ENCODE measurements around the gene CCNG1. TPM values are rescaled to one million over a fixed set of nuclear protein-coding genes. Genes with fewer than 3 reads are reported as not detected.

Gene CCNG1
- polyA plus RNA-seq, 3 donors: 13.1 to 48.9 (median 46.0) TPM

- H3K9me3 ChIP-seq (replicated peaks in 1 of 2; ENCODE audit: control insufficient read depth in 1 of 2, insufficient read depth in 1 of 2, low read length in 2 of 2): no peaks in the 10 kb centered on the region
- peaks cover 25 to 30% of the 10 kb centered on the region in 2 donors for H3K4me1 ChIP-seq (ENCODE audit: control insufficient read depth in 1 of 2, insufficient read depth in 2 of 2, low read length in 2 of 2)
- H3K36me3 ChIP-seq (replicated peaks in 1 of 2; ENCODE audit: control insufficient read depth in 1 of 2, insufficient read depth in 2 of 2, low read length in 2 of 2): no peaks in the 10 kb centered on the region
- TF ChIP-seq, protein P1, sequence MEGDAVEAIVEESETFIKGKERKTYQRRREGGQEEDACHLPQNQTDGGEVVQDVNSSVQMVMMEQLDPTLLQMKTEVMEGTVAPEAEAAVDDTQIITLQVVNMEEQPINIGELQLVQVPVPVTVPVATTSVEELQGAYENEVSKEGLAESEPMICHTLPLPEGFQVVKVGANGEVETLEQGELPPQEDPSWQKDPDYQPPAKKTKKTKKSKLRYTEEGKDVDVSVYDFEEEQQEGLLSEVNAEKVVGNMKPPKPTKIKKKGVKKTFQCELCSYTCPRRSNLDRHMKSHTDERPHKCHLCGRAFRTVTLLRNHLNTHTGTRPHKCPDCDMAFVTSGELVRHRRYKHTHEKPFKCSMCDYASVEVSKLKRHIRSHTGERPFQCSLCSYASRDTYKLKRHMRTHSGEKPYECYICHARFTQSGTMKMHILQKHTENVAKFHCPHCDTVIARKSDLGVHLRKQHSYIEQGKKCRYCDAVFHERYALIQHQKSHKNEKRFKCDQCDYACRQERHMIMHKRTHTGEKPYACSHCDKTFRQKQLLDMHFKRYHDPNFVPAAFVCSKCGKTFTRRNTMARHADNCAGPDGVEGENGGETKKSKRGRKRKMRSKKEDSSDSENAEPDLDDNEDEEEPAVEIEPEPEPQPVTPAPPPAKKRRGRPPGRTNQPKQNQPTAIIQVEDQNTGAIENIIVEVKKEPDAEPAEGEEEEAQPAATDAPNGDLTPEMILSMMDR (IDR thresholded peaks at IDR 0.05): no peak
- H3K27ac ChIP-seq (ENCODE audit: low read depth in 1 of 2, low read length in 2 of 2): no peak overlapping the region
- no peak overlapping the region for H3K4me3 ChIP-seq (replicated peaks in 1 of 3; ENCODE audit: low read depth in 2 of 3, low read length in 3 of 3)
- no peaks in the 10 kb centered on the region for H3K36me3 Mint-ChIP-seq
- H3K9ac ChIP-seq (ENCODE audit: insufficient read depth, low read length, poor library complexity, severe bottlenecking): no peak overlapping the region
- no peaks in the 10 kb centered on the region for H3K79me2 ChIP-seq (ENCODE audit: insufficient read depth, low read length)
- H3K27me3 ChIP-seq (ENCODE audit: control insufficient read depth in 2 of 2, insufficient read depth in 2 of 2, low read length in 2 of 2): no peaks in the 10 kb centered on the region
- H3K4me1 Mint-ChIP-seq: peaks cover 27% of the 10 kb centered on the region
- no peak for DNase-seq
- no peak overlapping the region for H3K4me3 Mint-ChIP-seq
- H4K20me1 ChIP-seq (ENCODE audit: insufficient read depth, low read length): no peaks in the 10 kb centered on the region
- H3K4me2 ChIP-seq (replicated peaks; ENCODE audit: extremely low read depth, low read length, poor library complexity, severe bottlenecking): no peak overlapping the region
- H3K27me3 Mint-ChIP-seq (ENCODE audit: low read depth in 3 of 3): peaks cover 2 to 3% (median 2%) of the 10 kb centered on the region in 3 donors
- H3K9me3 Mint-ChIP-seq: peaks cover 0 to 1% (median 0%) of the 10 kb centered on the region in 7 donors
- H3K27ac Mint-ChIP-seq: no peak overlapping the region
- intact Hi-C loops (cut with micrococcal nuclease): no loop called here
- no peak overlapping the region for H2AFZ ChIP-seq (ENCODE audit: insufficient read depth, low read depth, low read length, poor library complexity, severe bottlenecking)
- 96% methylated on average over 4 of the region's 10 CpGs for WGBS (ENCODE audit: insufficient coverage)
Observed at GRCh38 chr5:163404364-163405173, 32.8 kb upstream of the CCNG1 start.

GRCh38 chr5:163407034-163407655 is 30.2 kb upstream of the CCNG1 start:
- Histone ChIP-seq H3K4me1 (ENCODE audit: control insufficient read depth in 1 of 2, insufficient read depth in 2 of 2, low read length in 2 of 2) (peaks cover 25 to 30% of the 10 kb centered on the region in 2 donors), H3K27me3 (ENCODE audit: control insufficient read depth in 2 of 2, insufficient read depth in 2 of 2, low read length in 2 of 2) (no peaks in the 10 kb centered on the region), H3K4me3 (replicated peaks in 1 of 3; ENCODE audit: low read depth in 2 of 3, low read length in 3 of 3) (peak overlapping the region in 1 of 3 experiments; percentile 13), H3K4me2 (replicated peaks; ENCODE audit: extremely low read depth, low read length, poor library complexity, severe bottlenecking) (peak overlapping the region; percentile 23), H3K9me3 (replicated peaks in 1 of 2; ENCODE audit: control insufficient read depth in 1 of 2, insufficient read depth in 1 of 2, low read length in 2 of 2) (no peaks in the 10 kb centered on the region), H3K36me3 (replicated peaks in 1 of 2; ENCODE audit: control insufficient read depth in 1 of 2, insufficient read depth in 2 of 2, low read length in 2 of 2) (no peaks in the 10 kb centered on the region), H3K27ac (ENCODE audit: low read depth in 1 of 2, low read length in 2 of 2) (peak overlapping the region in 1 of 2 donors; percentile 3), H3K9ac (ENCODE audit: insufficient read depth, low read length, poor library complexity, severe bottlenecking) (no peak overlapping the region), H3K79me2 (ENCODE audit: insufficient read depth, low read length) (no peaks in the 10 kb centered on the region), H4K20me1 (ENCODE audit: insufficient read depth, low read length) (no peaks in the 10 kb centered on the region), H2AFZ (ENCODE audit: insufficient read depth, low read depth, low read length, poor library complexity, severe bottlenecking) (peak overlapping the region; percentile 7)
- H3K27me3 Mint-ChIP-seq (ENCODE audit: low read depth in 3 of 3): peaks cover 0 to 3% (median 2%) of the 10 kb centered on the region in 3 donors
- peak in 2 of 3 donors; percentile 31 to 42 for DNase-seq
- peak overlapping the region in 1 of 2 donors; percentile 42 for H3K4me3 Mint-ChIP-seq
- intact Hi-C loops (cut with micrococcal nuclease): no loop called here
- no peaks in the 10 kb centered on the region for H3K36me3 Mint-ChIP-seq
- peaks cover 25% of the 10 kb centered on the region for H3K4me1 Mint-ChIP-seq
- peak overlapping the region in 1 of 7 donors; percentile 21 for H3K27ac Mint-ChIP-seq
- no peaks in the 10 kb centered on the region for H3K9me3 Mint-ChIP-seq
- WGBS (ENCODE audit: insufficient coverage): no CpG with 5 or more reads among the region's 2 CpGs
- TF ChIP-seq, protein P1 (IDR thresholded peaks at IDR 0.05): no peak

All from CD14-positive monocyte (primary cell).